Measurements from ENCODE around the gene TINCR. TPM values are rescaled to one million over a fixed set of nuclear protein-coding genes. Genes with fewer than 3 reads are reported as not detected.

The TINCR gene
- total and polyA plus RNA-seq, 2 of the 13 experiments (the other 11 are each of a cell fraction or from before 2014, with no cell fraction given): 0.17 to 0.33 TPM

- Histone ChIP-seq H4K20me1 (ENCODE audit: insufficient read depth, low read length) (no peaks in the 10 kb centered on the region), H3K27me3 (ENCODE audit: control insufficient read depth in 1 of 2, insufficient read depth in 2 of 2, low read length in 2 of 2) (peaks cover 4 to 21% of the 10 kb centered on the region in 2 experiments; a peak in 3 of 5 replicates), H3K9ac (ENCODE audit: insufficient read depth, low read depth, low read length) (no peak overlapping the region), H3K4me3 (replicated peaks in 1 of 3; ENCODE audit: insufficient read depth in 1 of 3, low read depth in 2 of 3, low read length in 3 of 3) (no peak overlapping the region), H3K36me3 (replicated peaks in 1 of 2; ENCODE audit: control insufficient read depth in 1 of 2, insufficient read depth in 2 of 2, low read length in 2 of 2) (no peaks in the 10 kb centered on the region), H2AFZ (ENCODE audit: low read length) (no peak overlapping the region), H3K4me1 (ENCODE audit: insufficient read depth, low read length) (no peaks in the 10 kb centered on the region), H3K4me2 (ENCODE audit: low read depth, low read length) (no peak overlapping the region), H3K27ac (ENCODE audit: extremely low read length, insufficient read depth, low read length) (no peak overlapping the region), H3K79me2 (ENCODE audit: insufficient read depth, low read length) (no peaks in the 10 kb centered on the region), H3K9me3 (ENCODE audit: low read length) (peaks cover 7% of the 10 kb centered on the region)
- DNase-seq (ENCODE audit: low spot score) (no peak), FAIRE-seq (no peak), ATAC-seq (no peak)
- BruUV-seq (replicated peaks): no TSS peak
- peak; percentile 56; the same call in 1 of the 2 replicates for TF ChIP-seq ZMYM3 (CRISPR knock-in tag; IDR thresholded peaks at IDR 0.05)
- TF ChIP-seq HINFP (CRISPR knock-in tag; IDR thresholded peaks at IDR 0.05; ENCODE audit: low read depth): 0 out of 2 replicates have a peak, but pooled peaks have one; percentile 43
- TF ChIP-seq ZNF451 (CRISPR knock-in tag; IDR thresholded peaks at IDR 0.05): no peak
- in situ Hi-C loops (cut with HindIII; ENCODE audit: extremely low pct_ligation_motif_present, low pct_unique_long_range_greater_than_20kb) (no loop called here), intact Hi-C loops (cut with micrococcal nuclease; ENCODE audit: unreplicated experiment) (no loop called here)
- 40% methylated on average over 7 of the region's 7 CpGs for WGBS (ENCODE audit: low lambda C conversion rate)
- ChIA-PET POLR2A (no interaction called here), CTCF (ENCODE audit: low intra/inter-chr PET ratio, low total read pairs) (no interaction called here)
Observed at GRCh38 chr19:5564930-5565329, 2.8 kb downstream of the TINCR start.

- WGBS (ENCODE audit: low lambda C conversion rate): 16% methylated on average over 13 of the region's 14 CpGs
- CTCF ChIA-PET (ENCODE audit: low intra/inter-chr PET ratio, low total read pairs): no interaction called here
- H2AFZ ChIP-seq (ENCODE audit: low read length): no peak overlapping the region
- no peak for TF ChIP-seq ZNF607 (CRISPR knock-in tag; IDR thresholded peaks at IDR 0.05; ENCODE audit: borderline replicate concordance)
- TF ChIP-seq ZNF12 (CRISPR knock-in tag; IDR thresholded peaks at IDR 0.05): 0 out of 2 replicates have a peak, but pooled peaks have one; percentile 35
- no peak for TF ChIP-seq DBP (CRISPR knock-in tag; IDR thresholded peaks at IDR 0.05; ENCODE audit: not compliant biosample characterization)
- TF ChIP-seq ZNF768 (CRISPR knock-in tag; IDR thresholded peaks at IDR 0.05): peak; percentile 98
- TF ChIP-seq THRA (CRISPR knock-in tag; IDR thresholded peaks at IDR 0.05; ENCODE audit: borderline replicate concordance): no peak
- TF ChIP-seq HNF1B (CRISPR knock-in tag; IDR thresholded peaks at IDR 0.05): no peak
- TF ChIP-seq THAP11 (CRISPR knock-in tag; IDR thresholded peaks at IDR 0.05): no peak
- no peak for TF ChIP-seq BRF2 (CRISPR knock-in tag; IDR thresholded peaks at IDR 0.05)
Observed at GRCh38 chr19:5563935-5564612, 3.7 kb downstream of the TINCR start.

More at GRCh38 chr19:5563935-5564612, 3.7 kb downstream of the TINCR start:
- Histone ChIP-seq H3K9ac (ENCODE audit: insufficient read depth, low read depth, low read length) (no peak overlapping the region), H3K79me2 (ENCODE audit: insufficient read depth, low read length) (no peaks in the 10 kb centered on the region), H3K4me1 (ENCODE audit: insufficient read depth, low read length) (no peaks in the 10 kb centered on the region), H3K27me3 (ENCODE audit: control insufficient read depth in 1 of 2, insufficient read depth in 2 of 2, low read length in 2 of 2) (peaks cover 4 to 21% of the 10 kb centered on the region in 2 experiments; a peak in 3 of 5 replicates), H3K4me2 (ENCODE audit: low read depth, low read length) (no peak overlapping the region; the same call in 1 of the 2 replicates), H3K9me3 (ENCODE audit: low read length) (peaks cover 7% of the 10 kb centered on the region), H3K4me3 (replicated peaks in 1 of 3; ENCODE audit: insufficient read depth in 1 of 3, low read depth in 2 of 3, low read length in 3 of 3) (no peak overlapping the region), H4K20me1 (ENCODE audit: insufficient read depth, low read length) (no peaks in the 10 kb centered on the region), H3K27ac (ENCODE audit: extremely low read length, insufficient read depth, low read length) (no peak overlapping the region), H3K36me3 (replicated peaks in 1 of 2; ENCODE audit: control insufficient read depth in 1 of 2, insufficient read depth in 2 of 2, low read length in 2 of 2) (no peaks in the 10 kb centered on the region)
- in situ Hi-C loops (cut with HindIII; ENCODE audit: extremely low pct_ligation_motif_present, low pct_unique_long_range_greater_than_20kb) (no loop called here), intact Hi-C loops (cut with micrococcal nuclease; ENCODE audit: unreplicated experiment) (no loop called here)
- POLR2A ChIA-PET: no interaction called here
- no peak for ATAC-seq
- DNase-seq (ENCODE audit: low spot score): no peak
- BruUV-seq (replicated peaks): no TSS peak
- FAIRE-seq: no peak

Data from HepG2 (cell line).